CD8-positive, alpha-beta memory T cell (primary cell): Measurements from ENCODE around the gene SLC13A2. TPM values are rescaled to one million over a fixed set of nuclear protein-coding genes. Genes with fewer than 3 reads are reported as not detected.
A peak's percentile ranks its signal among the peaks of the same experiment; 100 is the strongest.

ENCODE experiments used
- CTCF ChIA-PET: fragments of 350-600 bp; sonication (Branson Sonifier 250); formaldehyde crosslinking; loops from one replicate; lab custom pipeline; 2021; ENCODE audit warnings: antibody characterized with exemption; lab: Charles Lee
- POLR2A ChIA-PET: fragments of 350-600 bp; sonication (Branson Sonifier 250); formaldehyde crosslinking; loops from one replicate; lab custom pipeline; 2021; ENCODE audit warnings: antibody characterized with exemption; lab: Charles Lee
- DNase-seq, 5 donors: peaks; one replicate each; pipeline versions ENCODE4 v3.0.0 to v3.0.0-alpha.2; 2020 to 2022; ENCODE audit warnings: mixed read lengths in 1 of 5
- H3K27ac ChIP-seq: one replicate; pipeline ENCODE4 v1.7.0; 2013; ENCODE audit warnings: low read depth, mild to moderate bottlenecking, low read length, moderate library complexity
- H3K27me3 ChIP-seq: 2 replicates; pipeline ENCODE4 v1.7.0; 2013; ENCODE audit warnings: low read length, mild to moderate bottlenecking; ENCODE audit not compliant: insufficient read depth, poor library complexity, severe bottlenecking
- H3K36me3 ChIP-seq: 2 replicates; pipeline ENCODE4 v1.7.0; 2013; ENCODE audit warnings: mild to moderate bottlenecking, low read length, moderate library complexity; ENCODE audit not compliant: insufficient read depth
- H3K4me1 ChIP-seq: 2 replicates; pipeline ENCODE4 v1.7.0; 2013; ENCODE audit warnings: mild to moderate bottlenecking, low read length, moderate library complexity; ENCODE audit not compliant: insufficient read depth
- H3K4me3 ChIP-seq: 2 replicates; pipeline ENCODE4 v1.7.0; 2013; ENCODE audit warnings: mild to moderate bottlenecking, low read length
- H3K9me3 ChIP-seq: 2 replicates; pipeline ENCODE4 v1.7.0; 2013; ENCODE audit warnings: mild to moderate bottlenecking, low read length
- H3K27ac Mint-ChIP-seq, 8 donors: one replicate each; pipeline ENCODE4 v1.8.0; 2020 to 2021; ENCODE audit warnings: mixed read lengths in 8 of 8, mild to moderate bottlenecking in 6 of 8, inconsistent platforms in 3 of 8, moderate library complexity in 3 of 8
- H3K27me3 Mint-ChIP-seq, 2 donors: one replicate each; pipeline ENCODE4 v1.8.0; 2020 to 2021; ENCODE audit warnings: mixed read lengths in 2 of 2, mild to moderate bottlenecking in 1 of 2, moderate library complexity in 1 of 2
- H3K36me3 Mint-ChIP-seq, 3 donors: one replicate each; pipeline ENCODE4 v1.8.0; 2020 to 2021; ENCODE audit warnings: mixed read lengths in 3 of 3, inconsistent platforms in 1 of 3, mild to moderate bottlenecking in 1 of 3
- H3K4me1 Mint-ChIP-seq, 3 donors: one replicate each; pipeline ENCODE4 v1.8.0; 2020 to 2021; ENCODE audit warnings: mixed read lengths in 3 of 3, inconsistent platforms in 1 of 3, mild to moderate bottlenecking in 1 of 3
- H3K4me3 Mint-ChIP-seq, 7 donors: one replicate each; pipeline ENCODE4 v1.8.0; 2020 to 2021; ENCODE audit warnings: mixed read lengths in 7 of 7, mild to moderate bottlenecking in 6 of 7, moderate library complexity in 4 of 7, inconsistent platforms in 2 of 7
- H3K9me3 Mint-ChIP-seq, 5 donors: one replicate each; pipeline ENCODE4 v1.8.0; 2020 to 2022; ENCODE audit warnings: mixed read lengths in 5 of 5, mild to moderate bottlenecking in 3 of 5, moderate library complexity in 2 of 5, inconsistent platforms in 1 of 5
- polyA plus RNA-seq: library from polyadenylated mRNA; unstranded; fragments of 300-500 nt; fragmentation: Illumina TruSeq; gene quantifications from one replicate; pipeline ENCODE4 v1.2.3, GENCODE V29; 2021
- total RNA-seq, 2 experiments: library from RNA; stranded (reverse); gene quantifications; one replicate each; pipeline ENCODE4 v1.2.3, GENCODE V29; 2021

Gene SLC13A2
- total and polyA plus RNA-seq, 3 experiments from 2014 or later = not detected

DNA sequence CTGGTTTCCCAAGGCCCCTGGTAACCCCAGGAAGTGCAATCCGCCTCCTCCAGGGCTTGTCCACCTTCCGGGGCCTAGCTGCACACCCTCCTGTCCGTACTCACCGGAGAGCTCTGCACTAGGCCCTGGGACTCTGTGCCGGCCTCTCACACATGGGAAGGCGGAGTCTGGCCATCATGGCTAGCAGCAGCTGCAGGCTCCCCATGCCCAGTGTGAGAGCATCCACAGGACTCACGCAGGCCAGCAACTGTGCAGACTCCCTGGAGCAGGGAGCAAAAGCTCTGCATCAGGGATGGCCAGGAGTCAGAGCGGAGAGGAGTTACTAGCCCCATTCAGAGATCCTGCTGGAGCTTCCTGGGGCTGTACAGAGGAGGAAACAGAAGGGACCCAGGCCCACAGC lies 52.9 kb downstream of the SLC13A2 start:
- no peak overlapping the region for H3K27ac ChIP-seq
- no peak for DNase-seq
- H3K36me3 ChIP-seq = no peaks in the 10 kb centered on the region
- no peaks in the 10 kb centered on the region for H3K36me3 Mint-ChIP-seq
- ChIA-PET POLR2A (no interaction called here), CTCF (interaction anchor here (0.6 kb wide), 1 partner anchor 287 kb away, joined by 3 read pairs; no protein-coding TSS in a partner anchor)
- no peaks in the 10 kb centered on the region for H3K27me3 ChIP-seq
- H3K4me3 ChIP-seq = no peak overlapping the region
- no peaks in the 10 kb centered on the region for H3K4me1 ChIP-seq
- H3K9me3 ChIP-seq = no peaks in the 10 kb centered on the region
- no peak overlapping the region for H3K4me3 Mint-ChIP-seq
- H3K27ac Mint-ChIP-seq = no peak overlapping the region
- H3K4me1 Mint-ChIP-seq = peaks cover 0 to 1% (median 0%) of the 10 kb centered on the region in 3 donors
- H3K27me3 Mint-ChIP-seq = peaks cover 0 to 3% of the 10 kb centered on the region in 2 donors
- no peaks in the 10 kb centered on the region for H3K9me3 Mint-ChIP-seq

DNA sequence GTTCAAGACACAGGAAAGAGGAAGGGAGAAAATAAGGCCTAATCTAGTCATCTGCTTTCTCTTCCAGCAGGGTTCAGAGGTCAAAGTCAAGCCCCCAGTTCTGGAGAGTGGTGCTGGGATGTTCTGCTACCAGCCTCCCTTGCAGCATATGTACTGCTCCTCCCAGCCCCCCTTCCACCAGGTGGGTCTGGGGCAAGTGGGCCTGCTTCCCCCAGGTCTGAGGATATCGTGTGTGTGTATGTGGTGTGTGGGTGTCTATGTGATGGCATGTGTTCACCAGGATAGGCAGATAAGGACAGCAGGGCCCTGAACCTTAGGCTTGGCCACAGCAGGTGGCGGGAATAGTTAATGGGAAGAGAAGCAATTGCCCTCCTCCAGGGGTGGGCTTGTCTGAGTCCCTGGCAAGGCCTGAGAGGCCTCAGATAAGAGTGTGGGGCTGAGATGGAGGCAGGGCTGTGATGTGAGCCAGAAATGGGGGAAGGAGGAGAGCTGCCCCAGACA lies 53.8 kb downstream of the SLC13A2 start:
- CTCF ChIA-PET = interaction anchor here (1.6 kb wide), 1 partner anchor 20 kb away, joined by 5 read pairs; no protein-coding TSS in a partner anchor
- Histone ChIP-seq H3K4me3 (no peak overlapping the region), H3K27me3 (no peaks in the 10 kb centered on the region), H3K9me3 (no peaks in the 10 kb centered on the region), H3K4me1 (no peaks in the 10 kb centered on the region), H3K36me3 (no peaks in the 10 kb centered on the region), H3K27ac (no peak overlapping the region)
- Mint-ChIP-seq H3K4me3 (peak overlapping the region in 1 of 7 donors; percentile 46), H3K9me3 (no peaks in the 10 kb centered on the region), H3K27me3 (peaks cover 0 to 6% of the 10 kb centered on the region in 2 donors), H3K4me1 (peaks cover 0 to 1% (median 0%) of the 10 kb centered on the region in 3 donors), H3K36me3 (no peaks in the 10 kb centered on the region), H3K27ac (peak overlapping the region in 2 of 8 donors; percentile 37 to 69)
- DNase-seq = no peak
- POLR2A ChIA-PET = no interaction called here

DNA sequence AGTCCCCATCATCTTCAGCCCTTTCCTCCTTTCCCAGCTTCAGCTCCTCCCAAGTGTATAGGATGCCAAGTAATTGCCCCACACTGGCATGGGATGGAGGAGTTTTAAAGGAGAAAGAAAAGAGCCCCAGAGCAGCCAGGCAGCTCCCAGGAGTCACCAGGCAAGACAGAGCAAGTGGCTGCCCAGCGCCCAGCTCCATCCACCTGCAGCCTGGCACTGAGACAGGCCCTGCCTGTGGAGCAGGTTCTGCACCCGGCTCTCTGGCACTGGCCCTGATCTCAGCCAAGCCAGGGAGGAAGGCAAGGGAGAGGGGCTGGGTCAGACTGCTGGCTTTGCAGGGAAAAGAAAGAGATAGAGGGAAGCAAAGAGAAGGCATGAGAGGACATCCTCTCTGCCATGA lies 54.4 kb downstream of the SLC13A2 start:
- CTCF ChIA-PET = interaction anchor here (1.4 to 1.6 kb wide), 2 partner anchors 12 to 20 kb away, joined by 3 to 5 read pairs; no protein-coding TSS in a partner anchor

DNA sequence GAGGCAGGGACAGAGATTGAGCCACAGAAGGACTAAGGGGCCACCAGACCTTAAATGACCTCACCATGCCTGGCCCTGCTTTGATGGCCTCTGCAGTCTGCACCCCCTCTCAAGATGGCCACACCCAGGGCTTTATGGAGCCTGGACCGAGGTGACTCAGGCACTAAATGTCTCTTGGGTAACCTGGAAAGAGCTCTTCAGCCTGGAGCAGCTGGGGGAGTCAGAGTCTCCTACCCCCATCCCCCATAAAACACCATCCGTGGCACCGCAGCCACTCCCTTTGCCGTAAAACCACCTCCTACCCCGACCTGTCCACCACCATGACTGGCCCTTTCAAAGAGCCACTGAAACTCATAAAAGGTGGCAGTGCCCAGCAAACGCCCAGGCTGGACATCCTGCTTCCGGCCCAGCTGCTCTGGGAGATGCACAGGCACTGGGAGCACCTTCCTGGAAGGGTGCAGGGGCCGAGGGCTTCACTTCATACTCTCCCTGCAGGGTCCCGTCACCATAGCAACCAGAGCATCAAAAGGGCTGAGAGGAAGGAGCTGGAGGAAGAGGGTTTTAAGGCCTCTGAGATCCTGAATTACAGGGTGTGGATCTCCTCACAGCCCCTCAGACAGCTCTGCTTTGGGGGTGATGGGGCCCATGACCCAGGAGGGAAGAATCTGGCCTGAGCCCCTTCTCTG lies 55.0 kb downstream of the SLC13A2 start:
- H3K27me3 Mint-ChIP-seq = peaks cover 0 to 6% of the 10 kb centered on the region in 2 donors
- no peaks in the 10 kb centered on the region for H3K27me3 ChIP-seq
- H3K4me3 Mint-ChIP-seq = no peak overlapping the region
- no peaks in the 10 kb centered on the region for H3K36me3 ChIP-seq
- H3K4me1 Mint-ChIP-seq = peaks cover 0 to 1% (median 0%) of the 10 kb centered on the region in 3 donors
- H3K9me3 Mint-ChIP-seq = no peaks in the 10 kb centered on the region
- no peaks in the 10 kb centered on the region for H3K9me3 ChIP-seq
- H3K27ac ChIP-seq = no peak overlapping the region
- ChIA-PET POLR2A (no interaction called here), CTCF (interaction anchor here (1.4 to 1.6 kb wide), 2 partner anchors 11 to 19 kb away, joined by 3 to 5 read pairs; no protein-coding TSS in a partner anchor)
- H3K4me3 ChIP-seq = no peak overlapping the region
- H3K4me1 ChIP-seq = no peaks in the 10 kb centered on the region
- no peak overlapping the region for H3K27ac Mint-ChIP-seq
- H3K36me3 Mint-ChIP-seq = no peaks in the 10 kb centered on the region
- DNase-seq = no peak

More for the DNA sequence above, 54.4 kb downstream of the SLC13A2 start:
- H3K9me3 ChIP-seq = no peaks in the 10 kb centered on the region
- Mint-ChIP-seq H3K4me1 (peaks cover 0 to 1% (median 0%) of the 10 kb centered on the region in 3 donors), H3K9me3 (no peaks in the 10 kb centered on the region), H3K4me3 (no peak overlapping the region), H3K27ac (no peak overlapping the region), H3K27me3 (peaks cover 0 to 6% of the 10 kb centered on the region in 2 donors), H3K36me3 (no peaks in the 10 kb centered on the region)
- no peak for DNase-seq
- no peaks in the 10 kb centered on the region for H3K36me3 ChIP-seq
- no peaks in the 10 kb centered on the region for H3K27me3 ChIP-seq
- no peak overlapping the region for H3K27ac ChIP-seq
- POLR2A ChIA-PET = no interaction called here
- no peaks in the 10 kb centered on the region for H3K4me1 ChIP-seq
- no peak overlapping the region for H3K4me3 ChIP-seq

DNA sequence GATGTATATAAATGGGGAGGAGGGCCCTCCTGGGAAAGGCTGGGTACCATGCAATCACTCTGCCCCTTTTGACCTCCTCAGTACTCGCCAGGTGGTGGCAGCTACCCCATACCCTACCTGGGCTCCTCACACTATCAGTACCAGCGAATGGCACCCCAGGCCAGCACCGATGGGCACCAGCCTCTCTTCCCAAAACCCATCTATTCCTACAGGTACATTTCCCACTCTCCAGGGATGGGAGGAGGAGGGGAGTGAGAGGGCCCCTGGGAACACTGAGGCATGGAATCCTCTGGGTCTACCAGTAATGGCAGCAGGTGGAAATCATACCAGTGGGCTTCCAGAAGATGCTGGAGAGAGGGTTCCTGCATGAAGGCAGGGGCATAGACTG lies 55.6 kb downstream of the SLC13A2 start:
- Histone ChIP-seq H3K4me3 (no peak overlapping the region), H3K27ac (no peak overlapping the region), H3K4me1 (no peaks in the 10 kb centered on the region), H3K36me3 (no peaks in the 10 kb centered on the region), H3K27me3 (no peaks in the 10 kb centered on the region), H3K9me3 (no peaks in the 10 kb centered on the region)
- peaks cover 0 to 1% (median 0%) of the 10 kb centered on the region in 3 donors for H3K4me1 Mint-ChIP-seq
- H3K27ac Mint-ChIP-seq = peak overlapping the region in 1 of 8 donors; percentile 50
- H3K27me3 Mint-ChIP-seq = peaks cover 0 to 6% of the 10 kb centered on the region in 2 donors
- POLR2A ChIA-PET = no interaction called here
- no peaks in the 10 kb centered on the region for H3K9me3 Mint-ChIP-seq
- H3K36me3 Mint-ChIP-seq = no peaks in the 10 kb centered on the region
- no peak for DNase-seq
- CTCF ChIA-PET = interaction anchor here (1.4 to 1.6 kb wide), 2 partner anchors 11 to 18 kb away, joined by 3 to 5 read pairs; no protein-coding TSS in a partner anchor
- H3K4me3 Mint-ChIP-seq = no peak overlapping the region

DNA sequence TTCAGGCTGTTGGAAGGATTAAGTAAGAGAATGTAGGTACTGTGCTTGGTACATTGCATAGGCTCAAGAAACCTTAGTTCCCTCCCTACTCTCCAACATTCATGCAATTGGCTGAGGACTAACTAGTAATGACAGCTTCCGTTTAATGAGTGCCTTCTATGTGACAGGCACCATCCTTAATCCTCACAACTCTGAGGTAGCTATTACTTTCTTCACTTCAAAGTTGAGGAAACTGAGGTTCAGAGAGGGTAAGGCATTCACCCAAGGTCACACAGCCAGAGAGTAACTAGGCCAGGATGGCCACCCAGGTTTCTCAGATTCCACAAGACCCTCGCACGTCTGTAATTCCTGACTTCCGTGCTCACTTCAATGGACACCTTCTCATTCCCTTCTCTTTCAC lies 56.8 kb downstream of the SLC13A2 start:
- Mint-ChIP-seq H3K4me3 (no peak overlapping the region), H3K9me3 (no peaks in the 10 kb centered on the region), H3K27ac (no peak overlapping the region), H3K27me3 (peaks cover 0 to 6% of the 10 kb centered on the region in 2 donors), H3K36me3 (no peaks in the 10 kb centered on the region), H3K4me1 (peaks cover 0 to 1% (median 0%) of the 10 kb centered on the region in 3 donors)
- Histone ChIP-seq H3K27me3 (no peaks in the 10 kb centered on the region), H3K4me3 (no peak overlapping the region), H3K27ac (no peak overlapping the region), H3K9me3 (no peaks in the 10 kb centered on the region), H3K4me1 (no peaks in the 10 kb centered on the region), H3K36me3 (no peaks in the 10 kb centered on the region)
- ChIA-PET POLR2A (no interaction called here), CTCF (interaction anchor here (0.8 kb wide), 1 partner anchor 10 kb away, joined by 3 read pairs; no protein-coding TSS in a partner anchor)
- no peak for DNase-seq

DNA sequence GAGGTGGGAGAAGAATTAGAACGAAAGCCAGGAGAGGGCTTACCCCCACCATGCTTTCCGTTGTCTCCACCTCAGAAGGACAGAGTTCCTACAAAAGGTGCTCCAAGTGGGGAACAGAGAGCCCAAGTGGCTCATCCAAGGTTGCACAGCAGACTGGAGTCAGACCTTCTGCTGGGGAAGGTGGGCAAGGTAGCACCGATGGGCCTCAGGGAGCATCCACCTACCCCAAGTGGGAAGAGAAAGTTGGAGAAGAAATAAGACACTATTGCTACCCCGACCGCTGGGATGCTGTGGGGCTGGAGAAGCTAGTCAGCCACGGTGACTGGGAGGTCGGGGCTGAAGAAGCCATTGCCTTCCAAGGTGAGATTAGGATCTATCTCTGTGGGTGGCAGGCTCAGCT lies 57.5 kb downstream of the SLC13A2 start:
- no peaks in the 10 kb centered on the region for H3K27me3 ChIP-seq
- Mint-ChIP-seq H3K4me1 (peaks cover 0 to 1% (median 0%) of the 10 kb centered on the region in 3 donors), H3K27me3 (peaks cover 0 to 6% of the 10 kb centered on the region in 2 donors), H3K9me3 (no peaks in the 10 kb centered on the region), H3K4me3 (no peak overlapping the region), H3K27ac (peak overlapping the region in 1 of 8 donors; percentile 51), H3K36me3 (no peaks in the 10 kb centered on the region)
- ChIA-PET CTCF (no interaction called here), POLR2A (interaction anchor here (0.6 kb wide), 1 partner anchor 35 kb away, joined by 3 read pairs; no protein-coding TSS in a partner anchor)
- H3K4me3 ChIP-seq = no peak overlapping the region
- H3K36me3 ChIP-seq = no peaks in the 10 kb centered on the region
- H3K27ac ChIP-seq = no peak overlapping the region
- no peaks in the 10 kb centered on the region for H3K4me1 ChIP-seq
- H3K9me3 ChIP-seq = no peaks in the 10 kb centered on the region
- DNase-seq = no peak
